ENCODE measurements around the gene FOCAD.

Gene FOCAD

DNA sequence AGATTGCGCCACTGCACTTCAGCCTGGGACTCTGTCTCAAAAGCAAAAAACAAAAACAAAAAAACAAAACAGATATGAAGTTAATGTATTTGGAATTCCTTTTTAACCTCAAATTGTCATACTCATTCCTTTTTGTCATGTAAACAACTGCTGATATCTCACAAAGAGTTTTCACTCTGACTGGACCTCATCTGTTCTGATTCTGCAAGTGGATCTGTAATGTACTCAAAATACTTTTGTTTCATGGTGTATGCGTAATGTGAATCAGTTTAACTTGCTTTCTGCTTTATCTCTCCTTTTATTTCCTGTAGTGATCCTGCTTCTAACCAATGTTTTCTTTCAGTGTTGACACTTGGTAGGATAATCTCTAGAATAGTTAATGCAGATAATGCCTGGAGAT, 106.7 kb downstream of the FOCAD start:
- no peak for DNase-seq (ENCODE audit: low spot score)

DNA sequence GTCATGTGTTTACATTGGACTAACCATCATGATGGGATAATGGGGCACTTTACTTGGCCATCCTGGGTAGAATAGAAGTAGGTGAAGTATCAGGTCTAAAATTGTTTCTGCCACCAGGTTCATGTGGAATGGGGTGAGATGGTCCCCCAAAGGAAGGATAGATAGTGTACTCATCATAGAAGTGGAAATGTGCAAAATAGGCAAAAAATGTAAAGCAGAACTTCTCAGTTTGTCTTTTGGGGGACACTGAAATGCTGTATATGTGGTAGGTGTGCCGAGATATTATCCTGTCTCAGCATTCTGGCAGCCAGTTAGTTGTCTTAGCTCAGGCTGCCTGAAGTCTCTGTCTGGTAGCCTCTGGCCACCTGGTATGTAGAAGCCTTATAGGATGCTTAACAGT, 107.6 kb downstream of the FOCAD start:
- no peak for DNase-seq (ENCODE audit: low spot score)

DNA sequence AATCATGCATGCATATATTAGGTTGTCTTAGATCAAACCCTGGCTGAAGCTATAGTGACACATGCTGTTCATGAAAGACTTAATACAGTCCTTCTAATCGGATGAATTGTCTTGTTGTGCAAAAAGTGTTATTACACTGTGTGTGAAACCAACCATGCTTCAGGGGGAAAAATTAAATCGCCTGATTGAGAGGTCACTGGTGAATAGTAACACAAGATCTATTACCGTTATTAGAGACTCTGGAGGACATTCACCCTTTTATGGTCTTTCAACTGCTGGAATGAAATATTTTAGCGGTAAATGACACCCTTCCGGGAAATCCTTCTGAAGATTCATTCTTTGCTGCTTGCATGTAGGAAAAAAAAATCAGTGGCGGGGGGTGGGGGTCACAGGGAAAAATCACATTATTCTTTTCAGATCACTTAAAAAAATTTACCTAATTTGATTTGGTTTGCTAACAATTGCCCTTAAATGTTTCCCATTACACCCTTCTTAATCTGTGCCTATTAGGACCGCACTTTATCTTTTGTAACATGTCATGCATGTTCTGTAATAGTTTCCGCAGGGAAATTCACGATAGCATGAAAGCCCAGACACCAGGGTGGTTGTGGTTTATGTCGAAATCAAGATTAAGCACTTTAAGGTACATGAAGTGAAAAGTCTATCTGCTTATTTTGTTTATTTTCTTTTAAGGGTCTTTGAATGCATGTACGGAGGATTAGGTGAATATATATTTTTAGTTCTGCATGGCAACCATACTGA, 120.6 kb downstream of the FOCAD start:
- no peak for DNase-seq (ENCODE audit: low spot score)

DNA sequence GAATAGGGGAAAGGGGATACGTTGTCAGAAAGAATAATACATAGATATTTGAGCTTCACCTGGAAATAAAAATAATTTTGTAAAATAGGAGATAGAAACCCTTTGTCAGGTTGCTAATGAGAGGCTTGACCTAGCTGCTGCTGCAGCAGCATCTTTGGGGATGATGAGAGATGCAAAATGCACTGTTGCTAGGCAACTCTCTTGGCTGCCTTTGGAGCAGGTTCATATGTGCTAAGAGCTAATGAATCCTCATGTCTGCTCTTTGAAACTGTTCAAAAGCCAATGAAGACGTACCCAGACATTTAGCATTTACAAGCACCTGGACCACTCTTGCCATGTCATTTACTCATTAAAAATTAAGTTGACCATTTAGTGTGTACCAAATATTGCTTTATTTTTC, 121.7 kb downstream of the FOCAD start:
- no peak for DNase-seq (ENCODE audit: low spot score)

DNA sequence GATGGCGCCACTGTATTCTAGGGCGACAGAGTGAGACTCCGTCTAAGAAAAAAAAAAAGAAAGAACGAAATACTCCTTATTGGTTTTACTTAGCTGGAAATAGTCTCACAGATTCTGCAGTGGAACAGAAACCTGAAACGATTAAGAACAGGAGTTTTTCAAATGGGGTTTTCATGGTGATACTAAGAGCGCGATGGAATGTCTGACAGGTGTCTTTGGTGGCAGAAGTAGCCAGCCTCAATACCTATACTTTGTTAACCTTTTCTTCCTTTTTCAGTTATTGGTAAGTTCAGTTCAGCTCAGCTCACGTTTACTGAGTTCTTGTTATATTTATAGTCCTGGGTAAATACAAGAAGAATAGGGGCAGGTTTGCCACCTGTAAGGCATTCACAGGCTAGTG, 123.9 kb downstream of the FOCAD start:
- DNase-seq (ENCODE audit: low spot score), result no peak

DNA sequence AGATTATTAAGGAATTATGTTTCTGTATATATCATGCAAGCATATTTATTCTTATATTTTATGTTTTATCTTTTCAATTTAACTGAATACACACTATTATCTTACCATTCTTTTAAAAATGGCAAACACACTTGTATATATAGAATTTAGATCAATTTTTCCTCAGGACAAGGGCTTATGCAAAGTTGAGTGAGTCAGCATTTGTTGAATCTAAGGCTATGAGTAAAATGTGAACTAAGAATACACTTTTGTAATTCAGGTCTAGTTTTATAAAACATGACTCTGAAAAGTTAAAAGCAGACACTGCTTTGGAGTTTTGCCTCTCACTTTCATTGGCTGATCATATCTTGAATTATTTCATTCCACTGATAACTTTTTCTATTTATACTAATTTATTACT, 127.8 kb downstream of the FOCAD start:
- no peak for DNase-seq (ENCODE audit: low spot score)

DNA sequence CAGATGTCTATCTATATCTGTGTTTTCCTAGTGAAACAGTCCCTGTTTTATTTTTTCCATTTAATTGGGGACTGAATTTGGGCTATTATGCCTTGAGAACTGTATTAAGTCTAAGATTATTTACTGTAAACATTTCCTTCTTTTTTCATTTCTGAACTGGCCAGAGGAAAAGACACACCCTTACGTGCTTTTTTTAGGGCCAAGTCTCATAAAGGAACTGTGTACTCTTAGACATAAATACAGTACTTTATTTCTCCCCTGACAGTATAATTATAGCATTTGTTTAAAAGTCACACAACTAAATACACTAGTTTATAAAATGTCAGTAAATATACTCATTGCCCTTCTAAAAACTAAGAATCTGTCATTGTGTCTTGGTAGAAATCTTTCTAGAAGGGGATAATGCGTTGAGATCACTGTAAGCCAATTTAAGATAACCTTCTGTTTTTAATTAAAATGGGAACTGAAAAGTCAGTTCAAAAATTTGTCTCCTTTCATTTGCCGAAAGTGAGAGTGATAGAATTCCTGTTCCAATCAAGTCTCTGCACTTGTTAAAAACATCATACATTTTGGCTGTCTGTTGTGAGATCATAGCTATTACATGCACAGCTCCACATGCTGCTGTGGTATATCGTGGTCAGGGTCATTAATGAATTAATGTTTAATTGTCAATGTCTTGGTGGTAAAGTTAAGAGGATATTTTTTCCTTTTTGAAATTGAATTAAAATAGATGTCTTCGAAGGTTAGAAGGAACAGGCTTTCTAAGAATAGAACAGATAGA, 132.1 kb downstream of the FOCAD start:
- DNase-seq (ENCODE audit: low spot score), result no peak

DNA sequence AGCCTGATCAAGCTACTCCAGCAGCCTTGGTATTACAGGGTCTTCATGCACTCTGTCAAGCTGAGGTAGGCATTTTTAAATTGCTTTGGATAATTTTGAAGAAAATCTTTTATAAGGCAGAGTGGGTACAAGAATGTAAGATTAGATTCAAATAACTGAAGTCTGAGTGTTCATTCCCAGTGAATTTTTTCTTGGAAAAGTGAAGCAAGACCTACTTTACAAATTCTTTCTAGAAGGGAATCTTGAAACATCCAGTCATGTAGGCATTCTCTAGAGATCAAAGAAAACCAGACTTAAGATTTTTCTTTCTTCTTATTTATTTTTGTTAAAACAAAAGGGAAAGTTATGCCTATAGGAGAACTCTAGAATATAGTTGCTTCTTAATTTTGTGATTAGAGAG, 139.0 kb downstream of the FOCAD start:
- DNase-seq (ENCODE audit: low spot score), result no peak

DNA sequence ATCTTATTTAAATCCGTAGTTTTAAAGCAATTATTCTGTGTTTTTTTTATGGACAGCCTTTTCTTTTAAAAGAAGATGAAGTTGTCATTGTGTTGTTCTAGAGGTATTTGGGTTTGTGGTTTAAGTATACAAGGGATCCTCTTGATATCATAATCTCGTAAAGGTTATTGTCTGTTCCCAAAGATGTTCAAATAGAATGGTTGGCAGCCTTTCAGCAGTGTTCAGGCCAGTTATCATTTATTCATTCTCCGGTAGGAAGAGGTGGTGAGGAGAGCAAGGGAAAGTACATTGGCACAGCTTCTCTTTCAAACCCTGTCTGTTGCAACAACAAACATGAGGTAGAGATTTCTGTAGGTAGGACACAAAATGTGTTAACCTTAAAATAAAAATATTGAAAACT, 147.0 kb downstream of the FOCAD start:
- DNase-seq (ENCODE audit: low spot score), result no peak

DNA sequence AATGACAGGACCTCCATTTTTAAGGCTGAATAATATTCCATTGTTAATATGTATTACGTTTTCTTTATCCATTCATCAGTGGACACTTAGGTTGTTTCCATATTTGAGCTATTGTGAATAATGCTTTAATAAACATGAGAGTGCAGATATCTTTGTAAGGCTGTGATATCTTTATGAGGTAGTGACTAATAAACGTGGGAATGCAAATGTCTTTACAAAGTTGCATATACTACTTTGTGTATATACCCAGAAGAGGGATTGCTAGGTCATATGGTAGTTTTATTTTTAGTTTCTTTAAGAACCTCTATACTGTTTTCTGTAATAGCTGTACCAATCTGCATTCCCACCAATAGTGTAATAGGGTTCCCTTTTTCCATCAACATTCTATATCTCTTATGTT, 148.7 kb downstream of the FOCAD start:
- DNase-seq (ENCODE audit: low spot score), result no peak

DNA sequence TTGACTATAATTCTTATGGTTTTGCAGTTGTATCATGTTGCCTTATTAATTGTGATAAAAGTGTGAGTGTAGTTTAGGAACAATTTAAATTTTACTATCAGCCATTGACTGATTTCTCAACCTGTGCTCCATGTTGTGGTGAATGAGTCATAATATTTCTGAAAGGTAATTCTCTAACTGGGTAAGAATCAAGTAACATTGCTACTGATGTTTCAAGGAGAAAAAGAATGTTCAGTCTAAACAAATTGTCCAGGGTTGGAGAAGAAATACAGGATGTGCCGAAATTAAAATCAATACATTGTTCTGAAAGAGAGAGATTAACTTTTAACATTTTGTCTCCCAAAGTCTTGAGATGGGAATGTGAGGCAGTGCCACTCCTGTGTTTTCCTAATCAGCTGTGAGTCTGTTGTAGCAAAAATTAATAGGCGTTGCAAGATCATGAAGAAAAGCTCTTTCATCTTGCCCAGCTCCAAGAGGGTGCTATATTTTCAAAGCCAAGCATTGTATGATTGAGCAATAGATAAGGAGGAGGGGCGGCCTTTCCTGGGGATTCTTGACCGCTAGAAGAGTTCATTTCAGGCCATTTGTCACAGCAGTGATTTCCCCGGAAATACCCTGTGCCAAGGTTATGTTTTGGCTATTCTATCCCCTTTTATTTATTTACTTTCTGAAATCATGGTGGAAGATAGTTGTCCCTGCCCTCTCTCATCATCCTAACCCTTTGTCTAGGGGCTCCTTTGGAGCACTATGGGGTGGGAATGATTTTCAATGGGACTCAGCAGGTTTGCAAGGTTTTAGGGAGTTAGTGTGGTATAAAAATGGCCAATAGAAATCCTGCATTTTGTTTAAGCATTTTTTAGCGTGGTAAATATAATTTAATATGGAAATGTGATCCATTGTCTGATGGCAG, 151.6 kb downstream of the FOCAD start:
- DNase-seq (ENCODE audit: low spot score), result no peak

DNA sequence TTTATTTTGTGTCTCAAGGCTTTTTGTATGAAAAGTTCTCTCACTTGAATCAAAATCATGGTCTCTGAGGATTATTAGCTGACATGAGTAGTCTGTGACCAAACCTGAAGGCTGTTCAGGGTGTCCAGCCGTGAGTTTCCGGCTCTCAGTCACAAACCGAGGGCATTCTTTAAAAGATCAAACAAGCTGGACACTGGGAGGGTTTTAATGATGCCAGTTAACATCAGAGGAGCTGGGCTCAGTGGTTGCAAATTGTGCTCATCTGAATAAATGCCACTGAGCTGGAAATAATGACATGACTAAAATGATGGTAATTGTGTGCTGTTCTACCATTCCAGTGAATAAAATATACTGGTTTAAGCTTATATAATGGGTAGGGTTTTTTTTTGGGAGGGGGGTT, 153.1 kb downstream of the FOCAD start:
- no peak for DNase-seq (ENCODE audit: low spot score)

DNA sequence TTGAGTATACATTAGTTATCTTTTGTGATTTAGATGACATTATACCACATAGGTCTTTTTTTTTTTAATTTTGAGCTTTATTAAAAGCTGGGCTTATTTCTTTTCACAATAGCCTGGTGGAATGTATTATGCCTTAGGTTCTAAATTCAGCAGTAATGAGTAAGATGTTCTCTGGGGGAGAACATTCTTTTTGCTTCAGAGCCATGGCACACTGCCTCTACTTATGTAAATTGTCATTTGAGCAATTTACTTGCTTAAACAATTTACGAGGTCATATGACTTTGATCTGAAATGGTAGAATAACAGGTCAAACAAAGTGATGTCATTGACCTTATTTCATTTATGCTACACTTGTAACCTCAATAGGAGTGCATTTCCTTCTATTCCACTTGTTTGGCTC, 154.2 kb downstream of the FOCAD start:
- DNase-seq (ENCODE audit: low spot score), result no peak

DNA sequence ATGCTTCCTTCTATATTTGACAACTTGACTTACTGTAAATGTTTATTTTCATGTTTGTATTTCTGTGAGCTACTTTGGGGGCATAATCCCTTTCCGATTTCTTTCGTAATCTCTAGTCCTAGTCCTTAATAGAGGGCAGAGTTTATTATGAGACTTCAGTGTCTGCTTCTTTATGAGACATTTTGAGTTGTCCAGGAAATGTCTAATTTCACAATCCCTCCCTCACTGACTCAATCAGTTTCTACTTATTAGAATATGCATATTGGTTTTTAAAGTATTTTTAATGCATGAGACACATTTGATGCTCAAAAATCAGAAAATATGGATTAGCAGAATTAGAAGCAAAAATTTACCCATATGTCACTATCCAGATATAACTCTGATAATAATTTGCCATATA, 160.9 kb downstream of the FOCAD start:
- no peak for DNase-seq (ENCODE audit: low spot score)

DNA sequence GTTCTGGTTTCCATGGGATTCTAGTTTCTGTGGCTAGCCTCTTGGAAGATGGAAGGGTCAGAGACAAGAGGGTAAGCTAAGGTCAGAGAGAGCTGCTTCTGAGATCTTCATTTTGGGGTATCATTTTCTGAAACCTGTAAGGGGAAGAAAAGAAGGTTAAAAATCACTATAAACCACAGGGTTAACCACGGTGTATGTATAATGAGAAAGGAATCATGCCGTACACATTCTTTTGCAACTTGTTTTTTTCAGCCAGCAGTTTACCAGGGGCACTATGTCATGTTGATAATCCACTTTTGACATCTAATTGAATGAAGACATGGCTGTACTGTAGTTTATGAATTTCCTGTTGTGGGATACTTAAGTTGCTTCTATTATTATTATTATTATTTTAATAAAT, 164.4 kb downstream of the FOCAD start:
- no peak for DNase-seq (ENCODE audit: low spot score)

DNA sequence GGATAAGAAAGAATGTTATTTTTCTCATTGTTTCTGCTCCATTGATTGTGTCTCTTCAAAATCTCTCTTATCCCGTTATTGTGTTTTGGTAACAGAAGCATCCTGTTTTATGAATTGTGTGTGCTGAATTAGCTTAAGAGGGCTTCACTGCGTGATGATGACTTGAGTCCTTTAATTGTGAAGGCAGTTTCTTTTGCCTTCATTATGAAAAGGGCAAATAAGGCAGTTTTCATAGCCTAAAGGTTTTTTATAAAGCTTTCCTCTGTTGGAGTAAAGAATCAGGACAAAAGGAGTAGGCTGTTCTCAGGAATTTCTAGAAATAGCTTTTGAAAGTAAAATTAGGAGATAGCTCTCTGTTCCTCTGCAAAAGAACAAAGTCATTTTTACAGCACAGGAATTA, 169.8 kb downstream of the FOCAD start:
- no peak for DNase-seq (ENCODE audit: low spot score)

DNA sequence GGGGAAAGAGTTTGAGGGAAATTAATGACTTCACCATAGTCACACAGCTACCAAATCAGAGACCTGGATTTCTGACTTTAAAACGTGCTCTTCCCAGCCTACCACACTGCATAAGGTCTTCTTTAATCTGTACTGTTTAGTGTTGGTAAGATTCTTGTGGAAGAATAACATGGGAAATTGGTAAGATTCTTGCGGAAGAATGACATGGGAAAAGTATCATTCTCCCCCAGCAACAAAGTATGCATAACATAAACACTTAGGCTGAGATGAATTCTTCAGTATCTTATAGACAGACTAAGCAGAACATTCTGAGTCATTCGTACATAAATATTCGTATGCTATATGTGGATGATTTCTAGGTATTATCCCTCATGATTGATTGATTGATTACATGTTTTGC, 170.4 kb downstream of the FOCAD start:
- no peak for DNase-seq (ENCODE audit: low spot score)

DNA sequence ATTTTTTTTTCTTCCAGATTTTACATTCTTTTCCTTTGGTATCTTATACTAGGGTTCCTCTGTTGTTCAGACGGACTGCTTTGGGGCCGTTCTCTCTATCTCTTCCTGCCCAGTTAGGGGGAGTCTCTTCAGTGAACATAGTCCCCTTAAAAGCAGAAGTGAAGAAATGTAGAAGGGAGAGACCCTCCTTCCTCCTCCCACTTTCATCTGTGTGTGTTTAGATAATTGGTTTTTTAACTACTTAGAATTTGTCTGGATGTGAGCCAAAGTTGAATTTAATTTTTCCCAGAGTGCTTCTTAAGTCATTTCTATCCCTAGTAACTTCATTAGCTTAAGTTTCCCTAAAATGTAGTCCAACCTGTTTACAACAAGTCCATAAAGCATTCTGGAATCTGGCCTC, 179.9 kb downstream of the FOCAD start:
- DNase-seq (ENCODE audit: low spot score), result no peak

DNA sequence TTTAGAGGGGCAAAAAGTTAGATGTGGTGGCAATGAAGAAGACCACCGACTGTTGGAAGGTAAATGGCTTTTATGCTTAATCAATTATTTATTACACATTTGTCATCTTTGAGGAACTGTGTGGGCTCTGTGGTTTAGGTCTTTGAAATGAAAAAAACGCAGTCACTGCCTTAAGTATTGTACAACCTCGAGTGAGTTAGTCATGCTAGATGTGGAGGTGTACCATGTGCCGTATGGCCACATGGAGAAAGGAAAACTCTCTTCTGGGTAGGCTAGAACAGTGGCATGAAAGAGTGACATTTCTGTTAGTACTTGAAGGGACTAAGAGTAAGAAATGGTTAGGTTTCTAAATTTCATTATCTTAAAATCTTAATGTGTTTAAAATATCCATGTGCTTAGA, 181.3 kb downstream of the FOCAD start:
- no peak for DNase-seq (ENCODE audit: low spot score)

DNA sequence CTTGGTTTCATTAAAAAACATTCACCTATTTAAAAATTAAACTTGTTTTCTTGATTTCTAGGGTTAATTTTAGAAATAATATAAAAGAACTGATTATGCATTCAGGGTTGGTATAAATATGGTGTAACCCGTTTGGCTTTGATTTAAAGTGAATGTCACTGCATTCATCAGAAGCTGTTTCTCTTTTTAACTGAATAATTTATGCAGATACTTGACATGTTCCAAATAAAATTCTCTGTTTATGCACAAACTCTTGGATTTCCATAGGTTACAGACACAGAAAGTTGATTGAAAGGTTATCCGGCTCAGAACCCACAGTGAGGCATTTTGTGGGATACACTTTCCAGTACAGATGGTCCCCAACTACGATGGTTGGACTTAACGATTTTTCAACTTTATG, 186.1 kb downstream of the FOCAD start:
- no peak for DNase-seq (ENCODE audit: low spot score)

DNA sequence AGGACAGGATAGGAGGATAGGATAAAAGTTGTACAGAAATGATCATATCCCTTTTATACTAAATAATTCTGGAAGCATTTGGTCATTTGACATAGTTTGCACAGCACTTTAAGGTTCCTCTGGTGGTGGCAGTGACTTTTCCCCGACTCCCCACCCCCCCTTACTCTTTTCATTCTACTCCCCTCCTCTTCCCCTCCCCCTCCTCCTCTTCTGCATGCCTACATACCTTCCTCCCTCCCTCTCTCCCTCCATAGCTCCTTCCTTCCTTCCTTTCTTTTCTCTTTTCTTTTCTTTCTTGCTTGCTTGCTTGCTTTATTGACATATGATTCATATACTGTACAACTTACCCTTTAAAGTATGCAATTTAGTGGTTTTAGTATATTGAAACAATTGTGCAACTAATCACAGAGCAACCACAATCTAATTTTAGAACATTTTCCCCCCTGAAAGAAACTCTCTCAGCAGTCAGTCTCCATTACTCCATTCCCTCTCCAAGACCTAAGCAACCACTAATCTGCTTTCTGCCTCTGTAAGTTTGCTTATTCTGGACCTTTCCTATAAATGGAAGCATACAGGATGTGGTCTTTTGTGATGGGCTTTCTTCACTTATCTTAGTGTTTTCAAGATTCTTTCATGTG, 188.4 kb downstream of the FOCAD start:
- no peak for DNase-seq (ENCODE audit: low spot score)

DNA sequence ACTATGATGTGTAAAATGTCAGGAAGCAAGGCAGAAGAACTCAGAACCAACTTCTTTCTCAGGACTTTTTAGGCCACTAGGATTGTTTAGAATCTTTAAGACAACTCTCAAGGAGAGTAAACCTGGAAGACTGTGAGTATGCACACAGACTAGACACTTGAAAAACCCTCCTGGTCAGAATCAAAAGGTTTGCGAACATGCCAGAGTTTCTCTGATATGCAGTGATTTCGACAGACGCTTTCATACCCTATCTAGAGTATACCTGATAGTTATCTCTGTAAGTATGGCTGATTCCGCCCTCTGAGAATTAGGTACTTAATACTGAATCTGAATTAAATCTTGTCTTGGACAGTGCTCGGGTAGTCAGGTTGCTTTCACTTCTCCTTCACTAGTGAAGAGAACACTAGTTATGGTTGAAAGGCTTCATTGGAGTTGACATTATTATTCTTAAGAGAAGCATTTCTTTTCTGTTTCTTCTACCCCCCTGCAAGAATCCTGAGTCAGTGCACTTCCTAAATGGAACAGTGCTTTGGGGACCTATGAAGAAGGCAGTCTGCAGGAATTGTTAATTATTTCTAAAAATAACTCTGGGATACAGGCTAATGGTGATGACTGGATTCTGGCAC, 189.3 kb downstream of the FOCAD start:
- no peak for DNase-seq (ENCODE audit: low spot score)
